ENCODE data around the gene NMRK1. TPM values are rescaled to one million over a fixed set of nuclear protein-coding genes. Genes with fewer than 3 reads are reported as not detected.

NMRK1 gene
- total RNA-seq, 4 donors from 2014 or later: 25.7 to 43.5 (median 33.4) TPM

DNA sequence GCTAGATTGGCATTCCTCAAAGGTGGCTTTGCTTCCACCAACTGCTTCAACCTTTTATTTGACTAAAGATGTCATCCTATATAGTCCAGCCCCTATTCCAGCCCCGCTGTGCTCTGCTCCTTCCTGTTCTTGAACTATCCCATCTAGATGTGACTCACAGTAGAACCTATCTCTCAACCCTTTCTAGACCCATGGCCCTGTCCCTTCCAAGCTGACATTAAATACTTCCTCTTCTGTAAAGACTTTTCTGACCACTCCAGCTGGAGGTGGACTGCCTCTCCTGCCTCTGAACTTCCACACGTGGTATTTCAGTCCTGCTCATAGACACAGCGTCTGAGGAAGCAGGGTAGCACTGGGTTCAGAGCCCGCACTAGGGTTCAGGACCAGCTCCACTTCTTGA, 32.7 kb upstream of the NMRK1 start:
- WGBS, 2 donors: 90 to 92% methylated on average over 4 of the region's 4 CpGs

DNA sequence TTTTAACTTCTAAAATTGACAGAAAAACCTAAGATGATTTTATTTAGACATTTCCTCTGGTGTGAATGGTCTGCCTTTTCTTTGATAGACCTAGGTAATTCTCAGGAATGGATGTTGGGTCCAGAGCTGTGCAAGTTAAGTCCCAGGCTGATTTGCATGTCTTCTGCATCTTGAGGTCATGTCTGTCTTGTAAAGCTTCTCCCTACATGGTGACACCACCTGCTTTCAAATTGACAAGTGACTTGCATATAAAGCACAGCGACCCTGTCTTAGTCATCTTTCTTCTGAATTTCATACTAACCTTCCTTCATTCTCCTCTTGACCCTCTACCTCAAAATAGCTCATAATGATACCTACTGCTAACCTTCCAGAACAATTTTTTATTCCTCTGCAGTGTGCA, 29.6 kb upstream of the NMRK1 start:
- no peak overlapping the region for H3K4me3 ChIP-seq (ENCODE audit: low read depth, poor library complexity, severe bottlenecking)
- WGBS, 2 donors: 97 to 100% methylated on average over 1 of the region's 1 CpG
- TF ChIP-seq, protein P1, sequence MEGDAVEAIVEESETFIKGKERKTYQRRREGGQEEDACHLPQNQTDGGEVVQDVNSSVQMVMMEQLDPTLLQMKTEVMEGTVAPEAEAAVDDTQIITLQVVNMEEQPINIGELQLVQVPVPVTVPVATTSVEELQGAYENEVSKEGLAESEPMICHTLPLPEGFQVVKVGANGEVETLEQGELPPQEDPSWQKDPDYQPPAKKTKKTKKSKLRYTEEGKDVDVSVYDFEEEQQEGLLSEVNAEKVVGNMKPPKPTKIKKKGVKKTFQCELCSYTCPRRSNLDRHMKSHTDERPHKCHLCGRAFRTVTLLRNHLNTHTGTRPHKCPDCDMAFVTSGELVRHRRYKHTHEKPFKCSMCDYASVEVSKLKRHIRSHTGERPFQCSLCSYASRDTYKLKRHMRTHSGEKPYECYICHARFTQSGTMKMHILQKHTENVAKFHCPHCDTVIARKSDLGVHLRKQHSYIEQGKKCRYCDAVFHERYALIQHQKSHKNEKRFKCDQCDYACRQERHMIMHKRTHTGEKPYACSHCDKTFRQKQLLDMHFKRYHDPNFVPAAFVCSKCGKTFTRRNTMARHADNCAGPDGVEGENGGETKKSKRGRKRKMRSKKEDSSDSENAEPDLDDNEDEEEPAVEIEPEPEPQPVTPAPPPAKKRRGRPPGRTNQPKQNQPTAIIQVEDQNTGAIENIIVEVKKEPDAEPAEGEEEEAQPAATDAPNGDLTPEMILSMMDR (IDR thresholded peaks at IDR 0.05): no peak
- no peak for TF ChIP-seq POLR2A (IDR thresholded peaks at IDR 0.05)
- DNase-seq (ENCODE audit: low spot score in 2 of 2): no peak
- intact Hi-C loops (cut with DNase I; ENCODE audit: low total_unique reads): no loop called here

More for the DNA sequence above, 32.7 kb upstream of the NMRK1 start:
- intact Hi-C loops (cut with DNase I; ENCODE audit: low total_unique reads): no loop called here
- TF ChIP-seq, protein P1 (IDR thresholded peaks at IDR 0.05): no peak
- no peak for TF ChIP-seq POLR2A (IDR thresholded peaks at IDR 0.05)
- no peak overlapping the region for H3K4me3 ChIP-seq (ENCODE audit: low read depth, poor library complexity, severe bottlenecking)
- no peak for DNase-seq (ENCODE audit: low spot score in 2 of 2)

DNA sequence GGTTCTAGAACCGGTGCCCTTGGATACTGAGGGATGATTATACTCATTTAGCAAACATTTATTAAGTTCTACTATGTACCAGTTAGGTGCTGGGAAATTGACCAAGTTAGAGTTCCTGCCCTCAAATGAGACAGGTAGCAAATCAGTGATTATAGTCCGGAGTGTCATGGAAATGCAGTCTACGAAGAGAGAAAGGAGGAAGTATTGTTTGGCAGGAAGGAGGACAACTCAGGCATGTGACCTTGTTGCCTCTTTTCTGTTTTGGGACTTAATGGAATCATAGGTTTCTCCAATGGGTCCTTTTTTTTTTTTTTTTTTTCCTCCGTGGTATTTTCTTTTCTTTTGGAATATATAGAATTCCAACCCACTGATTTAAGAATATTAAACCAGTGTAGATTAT, 28.4 kb upstream of the NMRK1 start:
- TF ChIP-seq POLR2A (IDR thresholded peaks at IDR 0.05): no peak
- TF ChIP-seq, protein P1 (IDR thresholded peaks at IDR 0.05): no peak
- 73 to 87% methylated on average over 4 of the region's 4 CpGs for WGBS, 2 donors
- intact Hi-C loops (cut with DNase I; ENCODE audit: low total_unique reads): no loop called here
- H3K4me3 ChIP-seq (ENCODE audit: low read depth, poor library complexity, severe bottlenecking): no peak overlapping the region
- DNase-seq (ENCODE audit: low spot score in 2 of 2): no peak

DNA sequence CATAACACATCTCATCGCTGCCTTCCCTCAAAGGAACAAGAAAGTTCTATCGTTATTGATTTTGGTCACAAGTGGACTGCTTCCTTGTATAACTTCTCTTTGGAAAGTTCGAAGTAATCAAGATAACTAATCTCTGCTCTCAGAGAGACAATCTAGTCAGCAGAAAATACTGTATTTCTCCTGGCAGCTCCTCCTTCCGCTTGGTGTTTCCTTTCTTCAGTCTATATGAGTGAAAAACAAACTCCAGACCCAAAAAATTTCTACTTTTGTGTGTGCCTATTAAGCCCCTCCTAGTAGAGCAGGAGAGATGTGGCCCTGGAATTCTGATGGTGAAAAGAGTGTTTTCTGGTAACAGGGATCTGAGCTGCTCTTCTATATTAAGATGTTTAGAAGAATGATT, 24.8 kb upstream of the NMRK1 start:
- TF ChIP-seq POLR2A (IDR thresholded peaks at IDR 0.05): no peak
- TF ChIP-seq, protein P1 (IDR thresholded peaks at IDR 0.05): no peak

DNA sequence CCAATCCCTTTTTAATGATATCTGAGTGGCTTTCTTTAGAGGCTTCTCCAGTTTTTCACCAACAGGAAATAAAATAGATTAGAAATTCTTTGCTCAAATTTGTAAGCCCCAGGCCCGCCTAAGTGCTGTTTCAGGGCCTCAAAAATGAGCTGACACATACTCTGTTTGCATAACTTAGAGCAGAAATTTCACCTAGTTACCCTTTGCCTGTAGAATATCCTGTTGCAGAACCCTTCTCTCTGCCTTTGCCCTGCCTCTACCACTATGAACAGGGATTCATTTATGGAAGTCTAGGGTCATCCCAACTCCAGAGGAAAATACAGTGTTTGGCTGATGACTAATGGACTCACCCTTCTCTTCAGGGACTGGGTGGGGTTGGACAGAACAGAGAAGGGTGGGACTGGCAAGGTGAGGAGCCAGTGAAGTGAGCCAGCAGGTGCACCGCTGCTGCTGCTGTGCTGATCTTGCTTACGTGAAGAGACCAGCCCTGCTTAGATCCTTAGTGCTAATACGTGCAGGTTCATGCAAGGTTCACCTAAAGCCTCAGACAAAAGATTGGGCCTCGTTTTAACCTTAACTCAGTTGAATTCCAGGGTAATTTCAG, 23.2 kb upstream of the NMRK1 start:
- TF ChIP-seq, protein P1 (IDR thresholded peaks at IDR 0.05): no peak
- no peak for TF ChIP-seq POLR2A (IDR thresholded peaks at IDR 0.05)
- intact Hi-C loops (cut with DNase I; ENCODE audit: low total_unique reads): no loop called here
- WGBS, 2 donors: 61 to 62% methylated on average over 5 of the region's 5 CpGs
- DNase-seq (ENCODE audit: low spot score in 2 of 2): no peak
- H3K4me3 ChIP-seq (ENCODE audit: low read depth, poor library complexity, severe bottlenecking): no peak overlapping the region

More for the DNA sequence above, 24.8 kb upstream of the NMRK1 start:
- H3K4me3 ChIP-seq (ENCODE audit: low read depth, poor library complexity, severe bottlenecking): no peak overlapping the region
- no peak for DNase-seq (ENCODE audit: low spot score in 2 of 2)
- intact Hi-C loops (cut with DNase I; ENCODE audit: low total_unique reads): no loop called here
- 67 to 80% methylated on average over 4 of the region's 4 CpGs for WGBS, 2 donors

Data from lower leg skin (tissue), 4 donors.